ENCODE measurements around the gene RRN3.

DNA sequence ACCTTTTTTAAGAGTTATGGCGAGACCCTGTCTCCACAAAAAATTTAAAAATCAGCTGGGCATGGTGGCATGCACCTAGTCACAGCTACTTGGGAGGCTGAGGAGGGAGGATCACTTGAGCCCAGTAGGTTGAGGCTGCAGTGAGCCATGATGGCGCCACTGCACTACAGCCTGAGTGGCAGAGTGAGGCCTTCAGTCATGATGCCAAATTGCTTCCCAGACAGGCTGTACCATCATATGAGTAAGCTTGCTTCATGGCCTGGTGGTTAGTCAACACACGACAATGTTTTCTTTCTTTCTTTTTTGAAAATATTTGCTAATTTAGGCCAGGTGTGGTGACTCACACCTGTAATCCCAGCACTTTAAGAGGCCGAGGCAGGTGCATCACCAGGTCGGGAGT lies 50.7 kb downstream of the RRN3 start:
- no peak for TF ChIP-seq CTCF (IDR thresholded peaks at IDR 0.05 in 4 of 5, conservative IDR thresholded peaks at IDR 0.05 in 1 of 5)
- TF ChIP-seq POLR2A (IDR thresholded peaks at IDR 0.05), result no peak
